Body of pancreas (tissue), 4 donors: Measurements from ENCODE around the gene BET1L.

Source experiments
- CTCF ChIP-seq, 7 experiments: fragments of 450-650 bp in 4 of 7; fragments of 200-600 bp in 3 of 7; sonication (generic) in 3 of 7; IDR thresholded peaks; one replicate each; pipeline ENCODE4 v1.5.1; 2016 to 2019; ENCODE audit warnings: antibody characterized with exemption in 7 of 7
- POLR2A ChIP-seq, 3 donors: fragments of 450-650 bp; IDR thresholded peaks; one replicate each; pipeline ENCODE4 v1.6.1; 2016; ENCODE audit warnings: antibody characterized with exemption in 3 of 3, mild to moderate bottlenecking in 2 of 3

- no peak for TF ChIP-seq CTCF (IDR thresholded peaks at IDR 0.05)
- no peak for TF ChIP-seq POLR2A (IDR thresholded peaks at IDR 0.05)
Measured at GRCh38 chr11:209275-210121, 2.3 kb upstream of the BET1L start.
